Spinal cord (tissue), 10 donors: Measurements from ENCODE around the gene CCDC187. TPM values are rescaled to one million over a fixed set of nuclear protein-coding genes. Genes with fewer than 3 reads are reported as not detected.
A peak's percentile ranks its signal among the peaks of the same experiment; 100 is the strongest.

Experiments
- DNase-seq, 6 donors: peaks; one replicate each; pipeline versions ENCODE4 v3.0.0 to v3.0.0-alpha.2; 2013 to 2015; ENCODE audit warnings: low spot score in 6 of 6, low read depth in 4 of 6
- H3K27ac ChIP-seq: one replicate; pipeline ENCODE4 v1.5.1; 2013; ENCODE audit warnings: low read depth, low read length, control low read depth
- H3K27me3 ChIP-seq: one replicate; pipeline ENCODE4 v1.6.1; 2013; ENCODE audit warnings: low read length; ENCODE audit not compliant: control insufficient read depth, insufficient read depth
- H3K36me3 ChIP-seq: one replicate; pipeline ENCODE4 v1.6.1; 2013; ENCODE audit warnings: low read length; ENCODE audit not compliant: control insufficient read depth, insufficient read depth
- H3K4me1 ChIP-seq: one replicate; pipeline ENCODE4 v1.6.1; 2013; ENCODE audit warnings: low read length; ENCODE audit not compliant: control insufficient read depth, insufficient read depth
- H3K4me3 ChIP-seq: one replicate; pipeline ENCODE4 v1.5.1; 2013; ENCODE audit warnings: low read depth, low read length, control low read depth
- H3K9me3 ChIP-seq: one replicate; pipeline ENCODE4 v1.6.1; 2013; ENCODE audit warnings: low read length; ENCODE audit not compliant: control insufficient read depth, insufficient read depth
- WGBS: methylation state at CpG from one replicate; pipeline ENCODE4 v1.1.5; 2013; ENCODE audit warnings: missing lambda C conversion rate; ENCODE audit not compliant: insufficient coverage; 5-methylcytosine and 5-hydroxymethylcytosine counted together
- polyA plus RNA-seq, 2 donors: library from polyadenylated mRNA; unstranded; fragments of 120-200 nt; gene quantifications; one replicate each; pipeline ENCODE4 v1.2.1, GENCODE V29; 2013; ENCODE audit not compliant: insufficient read length in 2 of 2
- total RNA-seq, 2 donors: library from RNA; depleted of rRNA in 1 of 2; stranded (reverse); fragments of 120-200 nt in 1 of 2; fragments of >200 nt in 1 of 2; gene quantifications; one replicate each; pipeline versions ENCODE4 v1.2.3 to v1.2.4, GENCODE V29; 2013 to 2014
- donor health status: healthy.

The CCDC187 gene
- total and polyA plus RNA-seq, 4 donors: 0.05 to 0.33 (median 0.15) TPM

GRCh38 chr9:136207616-136208015 is 96.3 kb downstream of the CCDC187 start:
- no peak for DNase-seq
- Histone ChIP-seq H3K4me3 (no peak overlapping the region), H3K9me3 (no peaks in the 10 kb centered on the region), H3K4me1 (peaks cover 21% of the 10 kb centered on the region), H3K27ac (no peak overlapping the region), H3K27me3 (peaks cover 28% of the 10 kb centered on the region), H3K36me3 (peaks cover 59% of the 10 kb centered on the region)
- WGBS: 72% methylated on average over 9 of the region's 9 CpGs

GRCh38 chr9:136206602-136207275 is 97.2 kb downstream of the CCDC187 start:
- Histone ChIP-seq H3K4me1 (peaks cover 27% of the 10 kb centered on the region), H3K4me3 (no peak overlapping the region), H3K9me3 (no peaks in the 10 kb centered on the region), H3K27me3 (peaks cover 36% of the 10 kb centered on the region), H3K36me3 (peaks cover 50% of the 10 kb centered on the region), H3K27ac (no peak overlapping the region)
- WGBS: 73% methylated on average over 13 of the region's 16 CpGs
- no peak for DNase-seq

- no peaks in the 10 kb centered on the region for H3K9me3 ChIP-seq
- no peak for DNase-seq
- peaks cover 40% of the 10 kb centered on the region for H3K36me3 ChIP-seq
- 81% methylated on average over 5 of the region's 5 CpGs for WGBS
- H3K27ac ChIP-seq: no peak overlapping the region
- H3K27me3 ChIP-seq: peaks cover 46% of the 10 kb centered on the region
- H3K4me3 ChIP-seq: no peak overlapping the region
- peaks cover 29% of the 10 kb centered on the region for H3K4me1 ChIP-seq
These were observed 98.2 kb downstream of the CCDC187 start for GRCh38 chr9:136205707-136205992.

- H3K4me1 ChIP-seq: peaks cover 29% of the 10 kb centered on the region
- H3K9me3 ChIP-seq: no peaks in the 10 kb centered on the region
- peak in 1 of 6 donors; percentile 53 for DNase-seq
- H3K4me3 ChIP-seq: no peak within 1 kb of the TSS
- WGBS: 8% methylated on average over 70 of the region's 70 CpGs
- H3K27ac ChIP-seq: no peak within 1 kb of the TSS
- H3K36me3 ChIP-seq: peaks cover 36% of the 10 kb centered on the region
- H3K27me3 ChIP-seq: peaks cover 52% of the 10 kb centered on the region
These were observed 98.8 kb downstream of the CCDC187 start, which contains the start of gene LHX3 for GRCh38 chr9:136204838-136205706. Gene LHX3, minus strand, starts transcription at chr9:136205128. Its CDS starts 116 bp downstream, at chr9:136205012.

GRCh38 chr9:136204145-136204805 is 99.6 kb downstream of the CCDC187 start:
- 34% methylated on average over 21 of the region's 25 CpGs for WGBS
- Histone ChIP-seq H3K36me3 (peaks cover 28% of the 10 kb centered on the region), H3K4me1 (peaks cover 32% of the 10 kb centered on the region), H3K9me3 (no peaks in the 10 kb centered on the region), H3K4me3 (no peak overlapping the region), H3K27ac (no peak overlapping the region), H3K27me3 (peaks cover 60% of the 10 kb centered on the region)
- no peak for DNase-seq

GRCh38 chr9:136203408-136204144 is 100.3 kb downstream of the CCDC187 start:
- 23% methylated on average over 33 of the region's 33 CpGs for WGBS
- Histone ChIP-seq H3K36me3 (peaks cover 21% of the 10 kb centered on the region), H3K4me3 (no peak overlapping the region), H3K4me1 (peaks cover 35% of the 10 kb centered on the region), H3K27ac (no peak overlapping the region), H3K27me3 (peaks cover 66% of the 10 kb centered on the region), H3K9me3 (no peaks in the 10 kb centered on the region)
- no peak for DNase-seq

GRCh38 chr9:136202454-136203407 is 101.2 kb downstream of the CCDC187 start:
- 8% methylated on average over 99 of the region's 99 CpGs for WGBS
- no peaks in the 10 kb centered on the region for H3K9me3 ChIP-seq
- H3K27me3 ChIP-seq: peaks cover 74% of the 10 kb centered on the region
- H3K27ac ChIP-seq: no peak overlapping the region
- H3K36me3 ChIP-seq: peaks cover 13% of the 10 kb centered on the region
- no peak overlapping the region for H3K4me3 ChIP-seq
- H3K4me1 ChIP-seq: peaks cover 42% of the 10 kb centered on the region
- DNase-seq: no peak

- Histone ChIP-seq H3K4me1 (peaks cover 42% of the 10 kb centered on the region), H3K4me3 (no peak overlapping the region), H3K27me3 (peaks cover 83% of the 10 kb centered on the region), H3K9me3 (no peaks in the 10 kb centered on the region), H3K27ac (no peak overlapping the region), H3K36me3 (peaks cover 8% of the 10 kb centered on the region)
- 4% methylated on average over 75 of the region's 85 CpGs for WGBS
- peak in 1 of 6 donors; percentile 52 for DNase-seq
These were observed 102.1 kb downstream of the CCDC187 start for GRCh38 chr9:136201609-136202453.
